KOPT-K1 (cell line): Measurements from ENCODE around the gene BLTP3A.
"Not testable (repeated sequence)": the region's sequence is repeated elsewhere in the genome, so short reads cannot be mapped to it uniquely, and the experiment has no call there.

ENCODE experiments used
- H3K27ac ChIP-seq: fragments of 200-600 bp; sonication (generic); 2 replicates; pipeline ENCODE4 v1.5.1; 2016; ENCODE audit warnings: antibody characterized with exemption, mild to moderate bottlenecking, low read depth, low read length; ENCODE audit not compliant: poor library complexity, severe bottlenecking
- H3K36me3 ChIP-seq: fragments of 200-600 bp; sonication (generic); 2 replicates; pipeline ENCODE4 v1.5.1; 2017; ENCODE audit warnings: antibody characterized with exemption, mild to moderate bottlenecking, low read length, moderate library complexity; ENCODE audit not compliant: insufficient read depth
- H3K9me3 ChIP-seq: fragments of 200-600 bp; sonication (generic); 2 replicates; pipeline ENCODE4 v1.5.1; 2017; ENCODE audit warnings: antibody characterized with exemption, low read length, mild to moderate bottlenecking; ENCODE audit not compliant: insufficient read depth, poor library complexity, severe bottlenecking

The BLTP3A gene

GRCh38 chr6:34806738-34807453 lies 15.0 kb downstream of the BLTP3A start:
- no peak overlapping the region for H3K27ac ChIP-seq

GRCh38 chr6:34808473-34808872 lies 16.6 kb downstream of the BLTP3A start:
- H3K27ac ChIP-seq, H3K36me3 ChIP-seq, H3K9me3 ChIP-seq: not testable (repeated sequence)

More at GRCh38 chr6:34806738-34807453, 15.0 kb downstream of the BLTP3A start:
- Histone ChIP-seq H3K36me3 (no peaks in the 10 kb centered on the region), H3K9me3 (no peaks in the 10 kb centered on the region)

- H3K9me3 ChIP-seq, H3K27ac ChIP-seq, H3K36me3 ChIP-seq: not testable (repeated sequence)
Measured at GRCh38 chr6:34809419-34809818, 17.5 kb downstream of the BLTP3A start.

GRCh38 chr6:34810017-34810882 lies 18.4 kb downstream of the BLTP3A start:
- Histone ChIP-seq H3K9me3 (no peaks in the 10 kb centered on the region), H3K36me3 (no peaks in the 10 kb centered on the region), H3K27ac (no peak overlapping the region)

- Histone ChIP-seq H3K27ac (no peak overlapping the region), H3K9me3 (no peaks in the 10 kb centered on the region), H3K36me3 (no peaks in the 10 kb centered on the region)
Measured at GRCh38 chr6:34810936-34811632, 19.2 kb downstream of the BLTP3A start.

GRCh38 chr6:34813028-34813713 lies 21.3 kb downstream of the BLTP3A start:
- Histone ChIP-seq H3K36me3 (no peaks in the 10 kb centered on the region), H3K27ac (no peak overlapping the region), H3K9me3 (no peaks in the 10 kb centered on the region)

- H3K36me3 ChIP-seq: peaks cover 4% of the 10 kb centered on the region
- no peaks in the 10 kb centered on the region for H3K9me3 ChIP-seq
- no peak overlapping the region for H3K27ac ChIP-seq
Measured at GRCh38 chr6:34816635-34817301, 24.9 kb downstream of the BLTP3A start.

GRCh38 chr6:34817446-34817845 lies 25.6 kb downstream of the BLTP3A start:
- Histone ChIP-seq H3K9me3 (no peaks in the 10 kb centered on the region), H3K36me3 (peaks cover 10% of the 10 kb centered on the region), H3K27ac (no peak overlapping the region)

GRCh38 chr6:34818872-34819570 lies 27.1 kb downstream of the BLTP3A start:
- H3K27ac ChIP-seq, H3K9me3 ChIP-seq: not testable (repeated sequence)
- peaks cover 26% of the 10 kb centered on the region for H3K36me3 ChIP-seq

GRCh38 chr6:34819571-34820480 lies 27.9 kb downstream of the BLTP3A start:
- no peaks in the 10 kb centered on the region for H3K9me3 ChIP-seq
- H3K36me3 ChIP-seq: peaks cover 30% of the 10 kb centered on the region
- no peak overlapping the region for H3K27ac ChIP-seq

GRCh38 chr6:34829137-34829536 lies 37.3 kb downstream of the BLTP3A start:
- Histone ChIP-seq H3K36me3 (peaks cover 72% of the 10 kb centered on the region), H3K27ac (no peak overlapping the region), H3K9me3 (no peaks in the 10 kb centered on the region)

- Histone ChIP-seq H3K36me3 (peaks cover 77% of the 10 kb centered on the region), H3K9me3 (no peaks in the 10 kb centered on the region), H3K27ac (no peak overlapping the region)
Measured at GRCh38 chr6:34832942-34833341, 41.1 kb downstream of the BLTP3A start.
